HG03378 (cell line): Measurements from ENCODE around the gene P2RY14.
A peak's percentile ranks its signal among the peaks of the same experiment; 100 is the strongest.

ENCODE experiments used
- ATAC-seq: cut with Tn5 transposase; IDR thresholded peaks from one replicate; pipeline ENCODE4 v1.9.1; 2021; ENCODE audit warnings: mild to moderate bottlenecking, moderate library complexity; ENCODE audit not compliant: unreplicated experiment

Gene P2RY14

DNA sequence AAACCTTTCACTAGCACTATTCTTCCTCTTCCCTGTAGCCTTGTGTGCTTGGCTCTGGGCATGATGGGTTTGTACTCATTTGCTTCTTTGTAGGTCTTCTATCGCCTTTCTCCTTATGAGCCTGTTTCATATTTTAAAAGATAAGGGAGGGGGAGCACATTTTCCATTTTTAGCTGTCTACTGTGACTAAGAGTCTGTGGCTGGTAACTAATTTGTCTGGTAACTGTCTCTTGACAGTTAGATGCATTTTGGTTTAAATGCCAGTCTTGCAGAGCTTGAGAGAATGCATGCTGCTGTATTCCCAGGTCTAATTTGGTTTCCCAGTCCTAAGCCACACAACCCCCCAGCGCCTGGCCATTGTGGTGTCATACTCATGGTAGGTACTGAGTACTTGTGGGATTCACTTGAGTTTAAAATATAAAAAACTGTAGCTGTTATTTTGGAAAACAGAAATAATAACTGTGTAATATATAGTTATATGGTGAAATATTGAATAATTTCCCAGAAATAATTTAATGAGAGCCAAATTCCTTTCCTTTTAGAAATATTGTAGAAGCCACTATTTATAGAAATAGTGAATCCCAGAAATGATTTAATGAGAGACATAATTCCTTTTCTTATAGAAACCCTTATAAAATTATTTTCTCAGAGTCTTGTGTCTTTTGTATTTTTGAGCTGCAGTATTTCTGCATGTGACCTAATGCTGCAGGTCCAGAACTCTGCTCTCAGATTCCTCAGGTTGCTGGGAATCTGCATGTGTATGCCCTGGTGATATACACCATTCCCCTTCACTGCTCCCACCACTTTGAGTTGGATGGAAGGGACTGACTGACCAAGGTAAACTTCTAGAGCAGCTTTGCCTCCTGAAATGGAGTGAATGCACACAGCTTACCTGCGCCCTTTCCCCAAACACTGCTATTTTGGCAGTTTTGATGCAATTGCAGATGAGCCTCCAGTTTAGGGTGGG lies 61.4 kb downstream of the P2RY14 start:
- ATAC-seq = no peak

DNA sequence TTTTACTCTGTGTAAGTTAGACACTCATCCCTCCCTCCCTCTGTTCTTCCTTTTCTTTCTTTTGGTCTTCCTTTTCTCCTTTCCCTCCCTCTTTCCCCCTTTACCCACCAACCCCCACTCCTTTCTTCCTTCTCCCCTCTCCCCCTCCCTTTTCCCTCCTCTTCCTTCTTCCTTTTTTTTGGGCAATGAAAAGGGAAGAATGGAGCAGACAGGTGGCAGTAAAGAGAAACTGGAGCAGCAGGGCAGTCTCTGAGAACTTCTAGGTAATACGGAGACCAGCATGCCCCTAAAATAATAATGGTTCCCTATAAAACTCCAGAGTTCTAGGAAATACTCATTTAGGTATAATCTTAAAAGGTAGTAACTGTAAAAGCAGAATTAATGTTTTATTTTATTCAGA lies 63.9 kb downstream of the P2RY14 start:
- no peak for ATAC-seq

GRCh38 chr3:151213881-151214280 lies 64.5 kb downstream of the P2RY14 start:
- no peak for ATAC-seq

DNA sequence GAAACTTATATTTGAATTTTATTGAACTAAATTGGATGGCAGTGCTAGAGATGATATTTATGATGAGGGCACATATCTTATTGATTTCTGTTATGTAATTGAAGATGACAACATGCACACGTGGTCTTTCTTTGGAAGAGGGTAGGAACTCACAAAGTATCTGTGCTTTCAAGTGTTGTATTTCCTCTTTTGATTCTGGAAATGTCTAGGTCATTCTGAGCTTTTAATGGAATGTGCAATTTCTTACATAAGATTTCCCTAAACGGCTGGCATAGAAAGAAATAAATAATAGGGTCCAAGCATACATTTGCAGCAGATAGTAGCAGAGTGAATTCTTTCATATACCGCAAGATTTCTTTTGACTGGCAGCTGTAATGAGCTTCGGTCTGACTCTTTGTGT lies 65.2 kb downstream of the P2RY14 start:
- ATAC-seq = no peak

DNA sequence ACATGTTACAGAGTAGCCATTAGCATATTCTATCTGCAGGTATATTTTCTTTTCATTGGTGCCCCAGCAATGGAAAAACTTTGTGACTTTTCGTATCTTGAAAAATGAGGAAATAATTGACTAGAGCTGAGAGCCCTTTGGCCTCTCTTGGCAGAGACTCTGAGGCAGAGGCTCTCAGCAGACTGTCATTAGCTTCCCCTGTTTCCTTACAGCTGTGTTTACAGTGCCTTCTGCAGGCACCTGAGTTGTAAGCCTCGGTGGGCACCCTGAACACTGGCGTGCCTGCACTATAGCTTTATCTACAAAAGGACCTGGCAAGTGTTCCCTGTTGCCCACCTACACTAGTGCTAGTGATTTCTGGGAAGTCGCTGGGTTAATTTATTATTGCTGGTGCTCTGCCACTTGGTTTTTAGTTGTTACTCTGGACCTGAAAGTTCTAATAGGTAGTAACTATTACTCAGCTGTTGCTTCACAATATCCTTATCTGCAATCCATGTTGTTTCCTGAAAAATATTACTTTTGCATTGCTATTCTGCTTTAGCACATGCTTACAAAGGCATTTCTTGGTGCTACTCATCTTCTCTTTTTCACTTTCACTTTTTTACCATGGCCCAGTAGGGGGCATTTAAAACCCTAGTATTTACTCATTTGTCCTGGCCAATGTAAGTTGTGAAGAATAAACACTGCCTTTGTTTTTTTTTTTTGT lies 67.5 kb downstream of the P2RY14 start:
- no peak for ATAC-seq

- ATAC-seq = no peak
Measured at GRCh38 chr3:151209654-151210053, 68.7 kb downstream of the P2RY14 start.

DNA sequence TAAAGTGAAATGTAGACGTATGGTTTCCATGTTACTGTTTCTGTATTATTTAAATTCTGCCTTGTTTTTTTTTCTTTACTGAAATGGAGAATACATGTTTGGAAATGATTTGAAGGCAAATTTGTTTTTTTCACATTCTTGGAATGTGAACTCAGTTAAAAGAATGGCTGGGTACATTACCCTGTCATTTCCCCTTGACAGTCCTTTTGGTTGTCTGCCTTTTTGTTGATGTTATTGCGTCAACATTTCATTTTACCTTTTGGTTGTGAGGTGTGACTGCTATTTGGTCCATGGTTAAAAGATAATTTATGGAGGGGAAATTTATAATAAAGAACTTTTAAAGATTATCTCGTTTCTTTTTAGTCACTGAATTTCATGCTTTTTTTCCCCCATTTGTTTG lies 72.1 kb downstream of the P2RY14 start:
- no peak for ATAC-seq

DNA sequence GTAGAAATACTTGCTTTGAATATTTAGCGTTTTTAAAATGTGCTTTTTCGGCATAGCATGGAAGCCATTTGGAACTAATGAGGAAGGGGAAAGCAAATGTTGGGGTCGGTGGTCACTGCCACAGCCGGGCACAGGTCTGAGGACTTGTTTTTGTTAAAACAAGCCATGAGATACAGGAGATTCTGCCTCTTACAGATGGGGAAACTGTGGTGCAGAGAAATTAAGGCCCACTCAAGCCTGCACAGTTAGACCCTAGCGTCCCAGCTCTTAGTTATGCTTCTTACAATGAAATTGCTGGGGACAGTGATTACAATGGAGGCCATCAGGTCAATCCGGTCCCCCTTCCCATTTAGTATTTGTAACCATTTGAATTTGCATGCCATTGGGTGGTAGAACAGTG lies 72.9 kb downstream of the P2RY14 start:
- ATAC-seq = no peak

DNA sequence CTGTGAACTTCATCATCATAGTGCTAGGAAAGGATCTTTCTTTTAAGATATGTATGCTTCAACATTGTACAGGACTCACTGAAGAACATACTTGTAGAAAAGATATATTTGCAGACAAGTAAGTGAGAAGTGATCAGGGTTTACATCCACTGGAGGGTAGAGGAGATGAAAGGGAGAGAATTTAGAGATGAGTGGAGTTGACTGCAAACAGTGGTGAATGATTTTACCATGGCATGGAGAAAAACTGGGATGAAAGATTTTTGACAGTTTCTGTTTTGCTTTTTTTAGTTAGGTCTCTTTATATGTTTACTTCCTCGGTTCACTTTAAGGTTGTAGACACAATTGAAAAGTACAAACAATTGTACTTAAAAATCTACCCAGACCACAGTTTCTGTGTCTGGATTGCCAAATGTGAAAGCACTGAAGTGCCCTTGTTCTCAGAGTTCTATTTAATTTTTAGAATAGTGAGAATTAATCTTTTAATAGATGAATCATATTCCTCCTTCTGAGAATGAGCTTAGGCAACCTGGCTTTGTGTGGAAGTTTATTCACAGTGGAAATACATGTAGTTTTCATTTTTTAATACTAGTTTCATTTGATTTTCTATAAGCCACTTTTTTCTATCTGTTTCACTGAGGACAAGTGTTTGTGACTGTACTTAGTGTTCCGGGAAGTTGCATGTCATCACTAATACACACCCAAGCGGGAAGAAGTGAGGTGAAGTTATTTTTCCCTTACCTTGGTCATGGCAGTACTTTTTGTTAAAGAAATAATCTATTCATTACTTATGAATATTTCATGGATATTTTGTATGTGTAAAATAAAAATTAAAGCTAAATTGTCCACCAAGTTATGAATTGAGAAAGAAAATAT lies 73.6 kb downstream of the P2RY14 start:
- ATAC-seq = no peak

- ATAC-seq = peak; percentile 92
Measured at GRCh38 chr3:151203051-151203420, 75.3 kb downstream of the P2RY14 start, which contains the start of gene GPR171. Gene GPR171 (minus strand): TSS chr3:151203216. CDS start chr3:151199386, 3,830 bp downstream.

GRCh38 chr3:151201051-151201730 lies 77.2 kb downstream of the P2RY14 start:
- ATAC-seq = no peak

DNA sequence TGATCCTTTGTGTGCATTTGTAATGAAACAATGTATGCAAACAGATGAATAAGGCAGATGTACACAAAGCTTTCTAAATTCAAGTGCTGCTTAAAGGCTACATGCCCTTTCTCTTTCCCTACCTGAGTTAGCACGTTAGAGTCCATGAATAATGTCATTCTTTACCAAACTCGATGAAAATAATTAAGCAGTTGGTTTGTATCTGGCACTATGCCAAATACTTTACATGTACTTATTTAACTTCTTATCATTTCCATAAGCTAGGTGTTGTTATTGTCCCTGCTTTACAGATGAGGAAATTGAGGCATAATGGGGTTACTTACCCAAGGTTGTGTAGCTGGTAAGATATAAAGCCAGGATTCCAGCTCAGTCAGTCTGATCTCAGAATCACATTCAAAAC lies 77.8 kb downstream of the P2RY14 start:
- ATAC-seq = no peak

- ATAC-seq = no peak
Measured at GRCh38 chr3:151199554-151200438, 78.5 kb downstream of the P2RY14 start.

- ATAC-seq = no peak
Measured at GRCh38 chr3:151198849-151199248, 79.5 kb downstream of the P2RY14 start.

GRCh38 chr3:151197981-151198767 lies 80.2 kb downstream of the P2RY14 start:
- ATAC-seq = no peak

DNA sequence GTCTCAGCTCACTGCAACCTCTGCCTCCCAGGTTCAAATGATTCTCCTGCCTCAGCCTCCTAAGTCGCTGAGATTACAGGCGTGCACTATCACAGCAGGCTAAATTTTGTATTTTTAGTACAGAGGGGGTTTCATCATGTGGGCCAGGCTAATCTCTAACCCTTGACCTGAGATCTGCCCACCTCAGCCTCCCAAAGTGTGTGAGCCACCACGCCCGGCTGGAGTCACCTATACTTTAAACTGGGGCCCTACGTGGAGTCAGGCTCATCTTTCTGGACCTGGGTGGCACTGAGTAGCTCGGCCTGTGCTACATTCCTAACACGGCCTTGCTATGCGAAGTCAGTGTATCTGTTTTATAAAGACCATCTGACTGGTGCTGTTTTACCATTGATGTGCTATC lies 81.1 kb downstream of the P2RY14 start:
- no peak for ATAC-seq

DNA sequence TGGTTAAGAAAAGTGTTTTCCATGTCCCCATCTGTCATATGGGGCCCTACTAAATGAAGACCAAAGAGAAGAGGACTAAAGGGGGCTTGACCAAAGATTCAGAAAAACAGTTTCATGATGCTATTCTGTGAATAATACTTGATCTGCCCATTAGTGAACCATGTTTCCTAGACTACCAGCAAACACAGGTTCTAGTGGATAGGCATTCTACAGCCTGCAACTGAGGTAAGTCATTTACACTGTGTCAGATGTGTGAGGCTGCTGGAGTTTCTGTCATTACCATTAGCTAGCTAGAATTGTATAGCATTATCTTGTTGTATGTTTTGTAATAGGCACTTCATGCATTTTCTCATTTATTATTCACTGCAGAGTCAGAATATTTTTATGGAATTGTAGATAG lies 81.9 kb downstream of the P2RY14 start:
- ATAC-seq = no peak

DNA sequence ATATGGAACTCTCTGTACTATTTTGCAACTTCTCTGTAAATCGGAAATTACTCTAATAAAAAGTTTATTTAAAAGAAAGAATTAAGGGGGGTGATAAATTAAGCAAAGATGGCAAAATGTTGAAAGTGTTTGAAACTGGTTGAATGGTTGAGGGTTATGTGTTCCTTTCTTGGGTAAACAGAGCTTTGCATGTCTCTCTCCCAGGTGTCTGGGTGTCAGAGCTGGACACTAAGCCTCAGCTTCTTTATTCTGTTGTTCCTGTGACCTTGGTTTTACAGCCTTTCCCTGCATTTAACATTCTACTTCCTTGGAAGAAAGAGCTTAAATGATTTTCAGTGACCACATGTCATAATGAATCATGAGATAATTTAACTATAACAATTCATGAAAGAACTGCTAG lies 82.5 kb downstream of the P2RY14 start:
- ATAC-seq = no peak

GRCh38 chr3:151192545-151192944 lies 85.8 kb downstream of the P2RY14 start:
- no peak for ATAC-seq
